BJ (cell line): Measurements from ENCODE around the gene ZNF385D. TPM values are rescaled to one million over a fixed set of nuclear protein-coding genes. Genes with fewer than 3 reads are reported as not detected.

Experiments used
- CTCF ChIA-PET: fragments of 350-600 bp; formaldehyde crosslinking; extraction: SDS; loops from one replicate; lab custom pipeline; 2021; ENCODE audit warnings: antibody characterized with exemption, inconsistent platforms; lab: Yijun Ruan, JAX
- POLR2A ChIA-PET: fragments of 300-600 bp; sonication (Branson Sonifier 250); formaldehyde crosslinking; extraction: SDS; loops from one replicate; lab custom pipeline; 2021; ENCODE audit warnings: antibody characterized with exemption; lab: Charles Lee
- DNase-seq: peaks from one replicate; pipeline ENCODE4 v3.0.0-alpha.2; 2011; ENCODE audit warnings: low read depth
- H3K27me3 ChIP-seq: 2 replicates; pipeline ENCODE4 v1.6.0; 2011; ENCODE audit warnings: low read length; ENCODE audit not compliant: control insufficient read depth, insufficient read depth
- H3K36me3 ChIP-seq: 2 replicates; pipeline ENCODE4 v1.5.1; 2011; ENCODE audit warnings: low read length; ENCODE audit not compliant: control insufficient read depth, insufficient read depth
- H3K4me3 ChIP-seq: 2 replicates; pipeline ENCODE4 v1.5.1; 2011; ENCODE audit warnings: low read depth, mild to moderate bottlenecking, control low read depth, low read length
- polyA plus RNA-seq: library from polyadenylated mRNA; depleted of rRNA; stranded (reverse); fragments of >200 nt; gene quantifications from 2 replicates; pipeline ENCODE4 v1.2.3, GENCODE V29; 2011
- TF ChIP-seq, protein P1 (sequence below): IDR thresholded peaks from 2 replicates; pipeline ENCODE4 v1.5.1; 2011; ENCODE audit warnings: low read depth, mild to moderate bottlenecking, control low read depth, inconsistent platforms, low read length, moderate library complexity; ENCODE audit not compliant: insufficient read depth

The ZNF385D gene
- polyA plus RNA-seq, 1 experiment: 2.2 TPM

GRCh38 chr3:21441821-21442220, 309.2 kb downstream of the ZNF385D start:
- DNase-seq: no peak
- Histone ChIP-seq H3K4me3 (no peak overlapping the region), H3K36me3 (no peaks in the 10 kb centered on the region), H3K27me3 (no peaks in the 10 kb centered on the region)
- TF ChIP-seq, protein P1, sequence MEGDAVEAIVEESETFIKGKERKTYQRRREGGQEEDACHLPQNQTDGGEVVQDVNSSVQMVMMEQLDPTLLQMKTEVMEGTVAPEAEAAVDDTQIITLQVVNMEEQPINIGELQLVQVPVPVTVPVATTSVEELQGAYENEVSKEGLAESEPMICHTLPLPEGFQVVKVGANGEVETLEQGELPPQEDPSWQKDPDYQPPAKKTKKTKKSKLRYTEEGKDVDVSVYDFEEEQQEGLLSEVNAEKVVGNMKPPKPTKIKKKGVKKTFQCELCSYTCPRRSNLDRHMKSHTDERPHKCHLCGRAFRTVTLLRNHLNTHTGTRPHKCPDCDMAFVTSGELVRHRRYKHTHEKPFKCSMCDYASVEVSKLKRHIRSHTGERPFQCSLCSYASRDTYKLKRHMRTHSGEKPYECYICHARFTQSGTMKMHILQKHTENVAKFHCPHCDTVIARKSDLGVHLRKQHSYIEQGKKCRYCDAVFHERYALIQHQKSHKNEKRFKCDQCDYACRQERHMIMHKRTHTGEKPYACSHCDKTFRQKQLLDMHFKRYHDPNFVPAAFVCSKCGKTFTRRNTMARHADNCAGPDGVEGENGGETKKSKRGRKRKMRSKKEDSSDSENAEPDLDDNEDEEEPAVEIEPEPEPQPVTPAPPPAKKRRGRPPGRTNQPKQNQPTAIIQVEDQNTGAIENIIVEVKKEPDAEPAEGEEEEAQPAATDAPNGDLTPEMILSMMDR: no peak
- POLR2A ChIA-PET: no interaction called here
- CTCF ChIA-PET: no interaction called here

- Histone ChIP-seq H3K4me3 (no peak overlapping the region), H3K27me3 (no peaks in the 10 kb centered on the region), H3K36me3 (no peaks in the 10 kb centered on the region)
- POLR2A ChIA-PET: no interaction called here
- TF ChIP-seq, protein P1: no peak
- DNase-seq: no peak
- CTCF ChIA-PET: interaction anchor here (0.5 to 1.6 kb wide), 4 partner anchors 9 to 47 kb away, joined by 3 to 4 read pairs (median 4); no protein-coding TSS in a partner anchor
Observed at GRCh38 chr3:21436835-21437234, 314.2 kb downstream of the ZNF385D start.

DNA sequence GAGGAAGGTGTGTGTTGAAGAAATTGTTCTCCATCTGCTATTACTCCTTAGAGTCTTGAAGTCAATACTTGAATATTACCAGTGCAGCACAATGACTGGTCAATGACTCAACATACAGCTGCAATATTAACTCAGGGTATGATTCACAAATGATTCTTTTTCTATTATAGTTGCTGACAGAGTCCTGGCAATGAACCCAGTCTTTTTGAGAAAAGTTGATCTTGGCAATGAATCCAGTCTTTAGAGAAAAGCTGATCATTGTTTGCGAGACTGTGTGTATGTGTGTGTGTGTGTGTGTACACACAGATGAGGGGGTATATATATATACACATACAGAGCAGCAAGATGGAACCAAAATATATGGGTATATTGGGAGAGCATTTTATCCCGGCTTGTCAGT, 315.1 kb downstream of the ZNF385D start:
- TF ChIP-seq, protein P1: no peak
- H3K36me3 ChIP-seq: no peaks in the 10 kb centered on the region
- DNase-seq: peak; percentile 66
- no peaks in the 10 kb centered on the region for H3K27me3 ChIP-seq
- POLR2A ChIA-PET: interaction anchor here (0.5 kb wide), 1 partner anchor 26 kb away, joined by 5 read pairs; no protein-coding TSS in a partner anchor
- H3K4me3 ChIP-seq: no peak overlapping the region
- CTCF ChIA-PET: interaction anchor here (0.8 to 1.1 kb wide), 2 partner anchors 9 to 14 kb away, joined by 3 read pairs; no protein-coding TSS in a partner anchor

GRCh38 chr3:21434310-21434709, 316.7 kb downstream of the ZNF385D start:
- POLR2A ChIA-PET: no interaction called here
- no peaks in the 10 kb centered on the region for H3K27me3 ChIP-seq
- no peak overlapping the region for H3K4me3 ChIP-seq
- CTCF ChIA-PET: no interaction called here
- no peaks in the 10 kb centered on the region for H3K36me3 ChIP-seq
- DNase-seq: no peak
- TF ChIP-seq, protein P1: no peak

GRCh38 chr3:21433751-21434150, 317.3 kb downstream of the ZNF385D start:
- Histone ChIP-seq H3K4me3 (no peak overlapping the region), H3K36me3 (no peaks in the 10 kb centered on the region), H3K27me3 (no peaks in the 10 kb centered on the region)
- ChIA-PET CTCF (no interaction called here), POLR2A (no interaction called here)
- TF ChIP-seq, protein P1: no peak
- no peak for DNase-seq
